Ovary (tissue), 9 donors: ENCODE measurements around the gene MMP21. TPM values are rescaled to one million over a fixed set of nuclear protein-coding genes. Genes with fewer than 3 reads are reported as not detected.

ENCODE experiments used
- DNase-seq, 5 donors: peaks; one replicate each; pipeline ENCODE4 v3.0.0-alpha.2; 2019 to 2020
- H3K27ac ChIP-seq, 2 donors: fragments of 200-600 bp; one replicate each; pipeline versions ENCODE4 v1.5.1 to v1.8.0; 2019 to 2022
- H3K27me3 ChIP-seq: fragments of 200-600 bp; one replicate; pipeline ENCODE4 v1.8.0; 2022
- H3K36me3 ChIP-seq: fragments of 200-600 bp; sonication (generic); one replicate; pipeline ENCODE4 v1.5.1; 2019
- H3K4me1 ChIP-seq: one replicate; pipeline ENCODE4 v1.8.1; 2013; ENCODE audit warnings: mild to moderate bottlenecking, moderate library complexity; ENCODE audit not compliant: insufficient read depth
- H3K4me3 ChIP-seq: fragments of 200-600 bp; sonication (generic); one replicate; pipeline ENCODE4 v1.5.1; 2017
- H3K9me3 ChIP-seq, 2 donors: fragments of 200-600 bp in 1 of 2; sonication (generic) in 1 of 2; one replicate each; pipeline versions ENCODE4 v1.5.1 to v1.8.1; 2013 to 2019; ENCODE audit warnings: mild to moderate bottlenecking in 1 of 2, moderate library complexity in 1 of 2
- CTCF ChIP-seq, 3 donors: fragments of 450-650 bp in 2 of 3; fragments of 200-600 bp in 1 of 3; IDR thresholded peaks; one replicate each; pipeline versions ENCODE4 v1.5.1 to v1.8.0; 2016 to 2022; ENCODE audit warnings: antibody characterized with exemption in 3 of 3, mild to moderate bottlenecking in 1 of 3
- EP300 ChIP-seq: sonication (generic); formaldehyde crosslinking; IDR thresholded peaks from one replicate; pipeline ENCODE4 v1.6.1; 2017; ENCODE audit warnings: antibody characterized with exemption
- POLR2A ChIP-seq: fragments of 450-650 bp; IDR thresholded peaks from one replicate; pipeline ENCODE4 v1.6.1; 2017; ENCODE audit warnings: antibody characterized with exemption, mild to moderate bottlenecking, moderate library complexity
- WGBS, 3 donors: extraction: QIAGEN DNeasy Blood & Tissue Kit in 1 of 3; methylation state at CpG; one replicate each; pipeline versions ENCODE4 v1.1.5 to v1.1.7; 2013 to 2017; 5-methylcytosine and 5-hydroxymethylcytosine counted together
- intact Hi-C, 4 donors: fragments of 100-400 bp; cut with DNase I; formaldehyde crosslinking; loops; one replicate each; pipeline versions ENCODE4 v1.11.0 to v1.15.1; 2022 to 2023
- polyA plus RNA-seq, 2 donors: library from polyadenylated mRNA; stranded (reverse); fragments of 200-250 nt in 1 of 2; fragments of 350-450 nt in 1 of 2; fragmentation: Illumina TruSeq in 1 of 2; extraction: RNeasy Lipid Tissue Mini Kit (QIAGEN cat#74804) in 1 of 2; gene quantifications; one replicate each; pipeline ENCODE4 v1.2.3, GENCODE V29; 2013 to 2014
- total RNA-seq, 7 donors: library from RNA; depleted of rRNA in 2 of 7; stranded (reverse); fragments of >200 nt in 2 of 7; fragmentation: NEBNext Ultra II Directional in 3 of 7; extraction: Animal tissue kit (Norgen Biotek cat#: 25700) in 3 of 7; gene quantifications; one replicate each; pipeline versions ENCODE4 v1.1.0 to v1.2.4, GENCODE V29; 2016 to 2023
- donor health status: DM: no; HTN: no; CAD: no; lungs with moderate emphysema.
- donor health status: DM: no; HTN: no; CAD: no.
- donor health status: Bipolar disorder and iron deficiency.
- donor health status: DM: yes; HTN: yes; CAD: no.
- donor health status: DM: no; HTN: no; CAD: no.
- donor health status: DM: yes; HTN: yes; CAD: no.

The MMP21 gene
- total and polyA plus RNA-seq, 9 donors, result 0.11 to 1.6 (median 1.00) TPM

GRCh38 chr10:125756196-125756595, 19.4 kb downstream of the MMP21 start:
- Histone ChIP-seq H3K4me1 (no peaks in the 10 kb centered on the region), H3K9me3 (no peaks in the 10 kb centered on the region), H3K4me3 (no peak overlapping the region), H3K36me3 (no peaks in the 10 kb centered on the region), H3K27ac (no peak overlapping the region), H3K27me3 (no peaks in the 10 kb centered on the region)
- DNase-seq, result no peak
- no peak for TF ChIP-seq EP300
- TF ChIP-seq CTCF (IDR thresholded peaks at IDR 0.05), result no peak
- no peak for TF ChIP-seq POLR2A
- WGBS, 3 donors, result 54 to 69% (median 57%) methylated on average over 5 of the region's 5 CpGs
- intact Hi-C loops, result no loop called here

GRCh38 chr10:125747417-125747816, 28.2 kb downstream of the MMP21 start:
- intact Hi-C loops, result no loop called here
- no peak overlapping the region for H3K27ac ChIP-seq

GRCh38 chr10:125744909-125745308, 30.7 kb downstream of the MMP21 start:
- H3K9me3 ChIP-seq, result no peaks in the 10 kb centered on the region
- 85 to 97% (median 91%) methylated on average over 2 of the region's 2 CpGs for WGBS, 3 donors
- intact Hi-C loops, result no loop called here
- no peaks in the 10 kb centered on the region for H3K27me3 ChIP-seq
- DNase-seq, result no peak
- no peak overlapping the region for H3K27ac ChIP-seq
- TF ChIP-seq POLR2A (no peak), EP300 (no peak), CTCF (IDR thresholded peaks at IDR 0.05) (no peak)
- no peaks in the 10 kb centered on the region for H3K36me3 ChIP-seq
- H3K4me1 ChIP-seq, result no peaks in the 10 kb centered on the region
- H3K4me3 ChIP-seq, result no peak overlapping the region

More at GRCh38 chr10:125747417-125747816, 28.2 kb downstream of the MMP21 start:
- Histone ChIP-seq H3K27me3 (no peaks in the 10 kb centered on the region), H3K9me3 (no peaks in the 10 kb centered on the region), H3K36me3 (no peaks in the 10 kb centered on the region), H3K4me3 (no peak overlapping the region), H3K4me1 (no peaks in the 10 kb centered on the region)
- WGBS, 3 donors, result 56 to 76% (median 67%) methylated on average over 5 of the region's 5 CpGs
- TF ChIP-seq POLR2A (no peak), EP300 (no peak)
- DNase-seq, result no peak

- TF ChIP-seq CTCF (IDR thresholded peaks at IDR 0.05) (no peak), EP300 (no peak), POLR2A (no peak)
- intact Hi-C loops, result no loop called here
Observed at GRCh38 chr10:125742465-125742864, 33.2 kb downstream of the MMP21 start.

GRCh38 chr10:125739994-125740679, 35.5 kb downstream of the MMP21 start:
- Histone ChIP-seq H3K36me3 (no peaks in the 10 kb centered on the region), H3K27me3 (no peaks in the 10 kb centered on the region)
- WGBS, 3 donors, result 84 to 88% (median 84%) methylated on average over 7 of the region's 7 CpGs

More at GRCh38 chr10:125742465-125742864, 33.2 kb downstream of the MMP21 start:
- Histone ChIP-seq H3K4me3 (no peak overlapping the region), H3K36me3 (no peaks in the 10 kb centered on the region), H3K27me3 (no peaks in the 10 kb centered on the region), H3K4me1 (no peaks in the 10 kb centered on the region), H3K27ac (no peak overlapping the region), H3K9me3 (no peaks in the 10 kb centered on the region)
- 12 to 21% (median 13%) methylated on average over 2 of the region's 2 CpGs for WGBS, 3 donors
- no peak for DNase-seq

More at GRCh38 chr10:125739994-125740679, 35.5 kb downstream of the MMP21 start:
- intact Hi-C loops, result no loop called here
- DNase-seq, result no peak
- no peak for TF ChIP-seq POLR2A
- no peak for TF ChIP-seq CTCF (IDR thresholded peaks at IDR 0.05)
- no peak for TF ChIP-seq EP300
- Histone ChIP-seq H3K4me3 (no peak overlapping the region), H3K27ac (no peak overlapping the region), H3K4me1 (no peaks in the 10 kb centered on the region), H3K9me3 (no peaks in the 10 kb centered on the region)
